Adrenal gland (tissue), 5 donors: ENCODE measurements around the gene GMCL1.

Experiments used
- POLR2A ChIP-seq, 2 donors: fragments of 450-650 bp; IDR thresholded peaks; one replicate each; pipeline ENCODE4 v1.6.1; 2017; ENCODE audit warnings: antibody characterized with exemption in 2 of 2, mild to moderate bottlenecking in 2 of 2, moderate library complexity in 1 of 2
- TF ChIP-seq, protein P1 (sequence below), 6 experiments: fragments of 450-650 bp in 4 of 6; fragments of 200-600 bp in 2 of 6; sonication (generic) in 1 of 6; IDR thresholded peaks; 1 replicate in 5 of 6; 2 replicates in 1 of 6; pipeline versions ENCODE4 v1.5.1 to v1.8.0; 2016 to 2021; ENCODE audit warnings: antibody characterized with exemption in 6 of 6, mild to moderate bottlenecking in 2 of 6, moderate library complexity in 1 of 6
- donor health status: DM: no; HTN: no; CAD: no.

DNA sequence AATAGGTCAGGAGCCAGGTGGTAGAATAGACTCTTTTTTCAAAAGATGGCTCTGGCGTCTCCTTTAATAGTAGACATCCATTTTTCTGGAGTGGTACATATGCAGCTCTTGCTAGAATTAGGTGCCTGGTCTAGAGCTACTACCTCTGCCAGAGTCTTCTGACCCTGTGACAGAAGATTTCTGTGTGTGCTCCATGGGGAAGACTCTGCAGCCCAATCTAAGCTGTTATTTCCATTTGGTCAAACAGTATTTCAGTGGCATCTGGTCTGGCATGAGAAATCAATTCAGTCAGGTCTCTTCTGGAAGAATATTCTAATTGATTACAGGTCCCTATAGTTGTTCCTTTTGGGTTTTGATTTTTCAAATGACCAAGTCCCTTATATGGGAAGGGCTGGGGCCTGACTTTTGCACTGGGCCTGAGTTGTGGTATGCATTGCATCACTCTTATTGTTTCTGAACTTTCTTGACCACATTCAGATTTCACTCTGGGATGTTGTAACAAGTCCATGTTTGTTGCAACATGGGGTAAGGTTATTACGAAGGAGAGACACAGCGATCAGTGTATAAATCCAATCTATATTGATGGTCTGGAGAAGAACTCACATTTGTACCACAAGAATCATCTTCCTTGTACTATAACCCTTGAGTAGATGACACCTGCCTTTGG lies 97.5 kb downstream of the GMCL1 start:
- TF ChIP-seq, protein P1, sequence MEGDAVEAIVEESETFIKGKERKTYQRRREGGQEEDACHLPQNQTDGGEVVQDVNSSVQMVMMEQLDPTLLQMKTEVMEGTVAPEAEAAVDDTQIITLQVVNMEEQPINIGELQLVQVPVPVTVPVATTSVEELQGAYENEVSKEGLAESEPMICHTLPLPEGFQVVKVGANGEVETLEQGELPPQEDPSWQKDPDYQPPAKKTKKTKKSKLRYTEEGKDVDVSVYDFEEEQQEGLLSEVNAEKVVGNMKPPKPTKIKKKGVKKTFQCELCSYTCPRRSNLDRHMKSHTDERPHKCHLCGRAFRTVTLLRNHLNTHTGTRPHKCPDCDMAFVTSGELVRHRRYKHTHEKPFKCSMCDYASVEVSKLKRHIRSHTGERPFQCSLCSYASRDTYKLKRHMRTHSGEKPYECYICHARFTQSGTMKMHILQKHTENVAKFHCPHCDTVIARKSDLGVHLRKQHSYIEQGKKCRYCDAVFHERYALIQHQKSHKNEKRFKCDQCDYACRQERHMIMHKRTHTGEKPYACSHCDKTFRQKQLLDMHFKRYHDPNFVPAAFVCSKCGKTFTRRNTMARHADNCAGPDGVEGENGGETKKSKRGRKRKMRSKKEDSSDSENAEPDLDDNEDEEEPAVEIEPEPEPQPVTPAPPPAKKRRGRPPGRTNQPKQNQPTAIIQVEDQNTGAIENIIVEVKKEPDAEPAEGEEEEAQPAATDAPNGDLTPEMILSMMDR (IDR thresholded peaks at IDR 0.05) = no peak
- no peak for TF ChIP-seq POLR2A (IDR thresholded peaks at IDR 0.05)
